DOHH2 (cell line): ENCODE results near the gene RAP2B.

Source experiments
- H3F3A ChIP-seq: fragments of 200-600 bp; sonication (generic), shearing (Covaris generic); 2 replicates; pipeline ENCODE4 v1.6.0; 2016; ENCODE audit warnings: antibody characterized with exemption, mild to moderate bottlenecking; ENCODE audit not compliant: control insufficient read depth, insufficient read depth
- H3K27ac ChIP-seq: fragments of 200-600 bp; sonication (generic); 2 replicates; pipeline ENCODE4 v1.5.1; 2014; ENCODE audit warnings: low read depth, mild to moderate bottlenecking, low read length, moderate library complexity
- H3K27me3 ChIP-seq: fragments of 200-600 bp; sonication (generic); 2 replicates; pipeline ENCODE4 v1.6.1; 2014; ENCODE audit warnings: mild to moderate bottlenecking, low read length, mixed read lengths; ENCODE audit not compliant: control insufficient read depth
- H3K36me3 ChIP-seq: fragments of 200-600 bp; sonication (generic); 2 replicates; pipeline ENCODE4 v1.6.1; 2014; ENCODE audit warnings: mild to moderate bottlenecking, low read length, moderate library complexity, mixed read lengths; ENCODE audit not compliant: control insufficient read depth
- H3K4me1 ChIP-seq: fragments of 200-600 bp; sonication (generic); 2 replicates; pipeline ENCODE4 v1.6.1; 2014; ENCODE audit warnings: mild to moderate bottlenecking, low read length, mixed read lengths; ENCODE audit not compliant: control insufficient read depth
- H3K4me2 ChIP-seq: fragments of 200-600 bp; sonication (generic); 2 replicates; pipeline ENCODE4 v1.6.0; 2014; ENCODE audit warnings: mild to moderate bottlenecking, low read length, moderate library complexity
- H3K4me3 ChIP-seq: fragments of 200-600 bp; sonication (generic); 2 replicates; pipeline ENCODE4 v1.5.1; 2014; ENCODE audit warnings: mild to moderate bottlenecking, low read length, mixed read lengths
- H3K79me2 ChIP-seq: fragments of 200-600 bp; sonication (generic); 2 replicates; pipeline ENCODE4 v1.6.1; 2014; ENCODE audit warnings: mild to moderate bottlenecking, low read length, mixed read lengths; ENCODE audit not compliant: control insufficient read depth
- H3K9me2 ChIP-seq: fragments of 200-600 bp; sonication (generic); replicated peaks from 2 replicates; pipeline ENCODE4 v1.6.1; 2014; ENCODE audit warnings: mild to moderate bottlenecking, low read length, mixed read lengths; ENCODE audit not compliant: control insufficient read depth
- H3K9me3 ChIP-seq: fragments of 200-600 bp; sonication (generic); 2 replicates; pipeline ENCODE4 v1.6.1; 2014; ENCODE audit warnings: antibody characterized with exemption, low read length, mixed read lengths; ENCODE audit not compliant: control insufficient read depth, insufficient read depth
- H4K20me1 ChIP-seq: fragments of 200-600 bp; sonication (generic); 2 replicates; pipeline ENCODE4 v1.6.0; 2014; ENCODE audit warnings: low read depth, mild to moderate bottlenecking, antibody characterized with exemption, low read length, moderate library complexity; ENCODE audit not compliant: control insufficient read depth, insufficient read depth
- EZH2phosphoT487 ChIP-seq: fragments of 200-600 bp; sonication (generic); IDR thresholded peaks from 2 replicates; pipeline ENCODE4 v1.6.1; 2017; ENCODE audit warnings: borderline replicate concordance, mild to moderate bottlenecking, antibody characterized with exemption, low read length, moderate library complexity, mixed read lengths
- TF ChIP-seq, protein P1 (sequence below): fragments of 200-600 bp; sonication (generic); IDR thresholded peaks from one replicate; pipeline ENCODE4 v1.5.1; 2014; ENCODE audit warnings: antibody characterized with exemption, mild to moderate bottlenecking, low read depth, low read length; ENCODE audit not compliant: poor library complexity, severe bottlenecking

Gene RAP2B

DNA sequence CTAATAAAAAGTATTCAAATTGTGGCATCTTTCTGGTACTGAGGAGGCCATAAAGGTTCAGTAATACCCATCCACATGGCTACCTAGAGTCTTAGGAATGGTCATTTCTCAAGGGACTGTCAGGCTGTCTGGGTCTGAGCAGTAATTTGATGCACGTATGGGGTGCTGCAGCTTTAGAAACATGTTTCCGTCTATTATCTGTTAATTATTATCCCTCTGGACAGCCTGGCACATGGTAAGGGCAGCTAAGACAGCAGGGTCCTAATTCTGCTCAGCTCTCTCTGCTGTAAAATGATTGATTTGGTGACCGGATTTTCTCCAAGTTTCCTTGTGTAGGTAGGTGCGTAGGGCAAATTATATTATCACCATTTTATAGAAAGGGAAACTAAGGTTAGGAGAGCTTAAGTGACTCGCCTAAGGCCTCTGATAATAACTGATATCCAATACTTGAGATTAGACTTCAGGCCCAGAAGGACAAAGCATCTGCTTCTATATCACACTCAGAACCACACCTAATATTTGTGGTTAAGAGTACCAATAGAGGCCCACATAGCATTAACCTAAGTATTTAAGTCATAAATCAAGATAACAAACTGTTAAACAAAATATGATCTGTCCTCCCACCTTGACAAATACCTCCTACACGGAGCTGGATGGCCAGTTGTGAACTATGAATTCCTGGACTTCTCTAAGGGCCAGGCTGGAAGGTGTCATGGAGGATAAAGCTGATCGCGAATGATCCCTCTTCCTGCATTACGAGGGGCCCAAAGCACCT is 2.9 kb upstream of the RAP2B start:
- Histone ChIP-seq H3K27me3 (no peaks in the 10 kb centered on the region), H3K4me1 (peaks cover 10% of the 10 kb centered on the region), H3F3A (peaks cover 4% of the 10 kb centered on the region; the same call in 1 of the 2 replicates), H3K79me2 (peaks cover 21% of the 10 kb centered on the region), H3K4me2 (no peak overlapping the region), H3K36me3 (peaks cover 12% of the 10 kb centered on the region), H3K27ac (no peak overlapping the region), H3K4me3 (no peak overlapping the region), H3K9me3 (no peaks in the 10 kb centered on the region), H4K20me1 (peaks cover 6% of the 10 kb centered on the region; the same call in 1 of the 2 replicates), H3K9me2 (no peaks in the 10 kb centered on the region)
- no peak for TF ChIP-seq EZH2phosphoT487
- TF ChIP-seq, protein P1, sequence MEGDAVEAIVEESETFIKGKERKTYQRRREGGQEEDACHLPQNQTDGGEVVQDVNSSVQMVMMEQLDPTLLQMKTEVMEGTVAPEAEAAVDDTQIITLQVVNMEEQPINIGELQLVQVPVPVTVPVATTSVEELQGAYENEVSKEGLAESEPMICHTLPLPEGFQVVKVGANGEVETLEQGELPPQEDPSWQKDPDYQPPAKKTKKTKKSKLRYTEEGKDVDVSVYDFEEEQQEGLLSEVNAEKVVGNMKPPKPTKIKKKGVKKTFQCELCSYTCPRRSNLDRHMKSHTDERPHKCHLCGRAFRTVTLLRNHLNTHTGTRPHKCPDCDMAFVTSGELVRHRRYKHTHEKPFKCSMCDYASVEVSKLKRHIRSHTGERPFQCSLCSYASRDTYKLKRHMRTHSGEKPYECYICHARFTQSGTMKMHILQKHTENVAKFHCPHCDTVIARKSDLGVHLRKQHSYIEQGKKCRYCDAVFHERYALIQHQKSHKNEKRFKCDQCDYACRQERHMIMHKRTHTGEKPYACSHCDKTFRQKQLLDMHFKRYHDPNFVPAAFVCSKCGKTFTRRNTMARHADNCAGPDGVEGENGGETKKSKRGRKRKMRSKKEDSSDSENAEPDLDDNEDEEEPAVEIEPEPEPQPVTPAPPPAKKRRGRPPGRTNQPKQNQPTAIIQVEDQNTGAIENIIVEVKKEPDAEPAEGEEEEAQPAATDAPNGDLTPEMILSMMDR, result no peak

DNA sequence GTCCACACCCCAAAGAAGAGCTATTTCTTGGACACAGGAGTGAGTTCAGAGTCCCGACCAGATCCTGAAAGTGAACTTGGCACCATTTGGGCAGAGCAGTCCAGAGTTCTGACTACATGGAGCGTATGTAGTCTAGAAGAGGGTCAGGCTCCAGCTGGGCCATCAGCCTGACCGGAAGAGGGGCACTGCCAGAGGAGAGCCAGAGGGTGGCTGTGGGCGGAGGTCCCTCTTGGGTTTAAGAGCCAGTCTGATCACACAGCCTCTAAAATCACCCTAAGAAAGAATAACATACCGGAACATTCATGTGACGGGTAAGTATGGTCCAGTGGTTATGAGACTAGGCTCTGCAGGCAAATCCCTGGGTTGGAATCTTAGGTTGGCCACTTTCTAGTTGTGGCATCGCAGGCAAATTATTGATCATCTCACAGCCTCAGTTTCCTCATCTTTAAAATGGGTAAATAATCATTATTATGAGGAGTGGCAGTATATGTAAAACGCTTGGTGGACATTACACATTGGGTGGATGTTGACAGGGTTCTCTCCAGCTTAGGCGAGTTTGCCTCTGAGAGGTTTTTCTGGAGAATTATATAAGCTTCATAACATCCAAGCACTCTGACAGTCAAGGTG is 2.1 kb upstream of the RAP2B start:
- peaks cover 28% of the 10 kb centered on the region for H3K79me2 ChIP-seq
- H3K27ac ChIP-seq, result no peak overlapping the region
- H3F3A ChIP-seq, result peaks cover 4% of the 10 kb centered on the region; the same call in 1 of the 2 replicates
- H3K9me3 ChIP-seq, result no peaks in the 10 kb centered on the region
- H3K4me1 ChIP-seq, result peaks cover 18% of the 10 kb centered on the region
- TF ChIP-seq, protein P1, result no peak
- no peak for TF ChIP-seq EZH2phosphoT487
- H3K4me3 ChIP-seq, result peak overlapping the region; percentile 87
- H3K4me2 ChIP-seq, result peak overlapping the region; percentile 83
- H3K9me2 ChIP-seq, result no peaks in the 10 kb centered on the region
- H3K27me3 ChIP-seq, result no peaks in the 10 kb centered on the region
- peaks cover 17% of the 10 kb centered on the region for H3K36me3 ChIP-seq
- peaks cover 11% of the 10 kb centered on the region; the same call in 1 of the 2 replicates for H4K20me1 ChIP-seq

DNA sequence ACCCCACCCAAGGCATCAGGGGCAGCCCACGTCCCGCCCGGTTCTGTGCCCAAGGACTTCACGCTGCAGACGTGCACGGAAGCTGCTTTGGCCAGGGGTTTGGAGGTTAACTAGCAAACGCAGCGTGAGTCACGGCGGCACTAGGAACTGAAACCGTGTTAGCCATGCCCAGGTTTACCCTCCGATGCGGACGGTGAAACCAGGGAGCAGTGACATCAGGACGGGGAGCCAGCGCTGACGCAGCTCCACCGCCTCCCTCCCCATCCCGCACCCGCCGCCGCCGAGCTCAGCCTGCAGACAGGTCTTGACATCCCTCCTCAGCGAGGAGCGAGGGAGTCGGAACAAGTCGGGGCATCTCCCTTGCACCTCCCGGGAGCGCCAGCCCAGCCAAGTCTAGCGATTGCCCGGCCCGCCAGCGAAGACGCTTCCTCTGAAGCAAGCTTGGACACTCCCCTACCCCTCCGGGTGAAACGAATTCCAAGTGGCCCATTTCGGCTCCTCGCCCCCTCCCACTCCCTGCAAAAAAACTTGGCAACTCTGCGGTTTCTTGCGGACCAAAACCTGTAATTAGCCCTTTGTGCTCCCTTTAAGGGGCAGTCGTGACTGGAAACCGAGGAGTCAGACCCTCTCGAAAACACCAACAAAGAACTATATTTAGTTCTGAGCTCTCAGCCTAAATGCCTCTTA is 1.4 kb upstream of the RAP2B start:
- H3K4me1 ChIP-seq, result peaks cover 25% of the 10 kb centered on the region
- no peaks in the 10 kb centered on the region for H3K9me2 ChIP-seq
- H3K4me2 ChIP-seq, result peak overlapping the region; percentile 83
- no peaks in the 10 kb centered on the region for H3K9me3 ChIP-seq
- TF ChIP-seq, protein P1, result no peak
- no peak for TF ChIP-seq EZH2phosphoT487
- peak overlapping the region; percentile 17; the same call in 1 of the 2 replicates for H3K27ac ChIP-seq
- peak overlapping the region; percentile 87 for H3K4me3 ChIP-seq
- H3F3A ChIP-seq, result peaks cover 7% of the 10 kb centered on the region; the same call in 1 of the 2 replicates
- H3K36me3 ChIP-seq, result peaks cover 24% of the 10 kb centered on the region
- H3K79me2 ChIP-seq, result peaks cover 35% of the 10 kb centered on the region
- H4K20me1 ChIP-seq, result peaks cover 17% of the 10 kb centered on the region
- H3K27me3 ChIP-seq, result no peaks in the 10 kb centered on the region
